ENCODE data around the gene PPWD1. TPM values are rescaled to one million over a fixed set of nuclear protein-coding genes. Genes with fewer than 3 reads are reported as not detected.

Gene PPWD1
- total and polyA plus RNA-seq, 2 of the 13 experiments (the other 11 are each of a cell fraction or from before 2014, with no cell fraction given) = 7.4 to 44.3 TPM

GRCh38 chr5:65562731-65563701 is at the start of gene PPWD1, which contains the start of gene CENPK (continued):
- 0 out of 2 replicates have a peak, but pooled peaks have one; percentile 62 for TF ChIP-seq HOXA5 (CRISPR knock-in tag; IDR thresholded peaks at IDR 0.05)
- peak; percentile 69; the same call in 1 of the 2 replicates for TF ChIP-seq ZBTB20 (CRISPR knock-in tag; IDR thresholded peaks at IDR 0.05; ENCODE audit: borderline replicate concordance, low read depth)
- peak; percentile 71; the same call in 1 of the 2 replicates for TF ChIP-seq ZNF773 (CRISPR knock-in tag; IDR thresholded peaks at IDR 0.05; ENCODE audit: borderline replicate concordance)
- TF ChIP-seq ZBTB7A (CRISPR knock-in tag; IDR thresholded peaks at IDR 0.05) = no peak
- no peak for TF ChIP-seq SCMH1 (CRISPR knock-in tag; IDR thresholded peaks at IDR 0.05; ENCODE audit: borderline replicate concordance)
- 0 out of 2 replicates have a peak, but pooled peaks have one; percentile 57 for TF ChIP-seq ZNF138 (CRISPR knock-in tag; IDR thresholded peaks at IDR 0.05; ENCODE audit: low read depth)
- no peak for TF ChIP-seq ZNF547 (CRISPR knock-in tag; IDR thresholded peaks at IDR 0.05)
- TF ChIP-seq GATAD2A (CRISPR knock-in tag; IDR thresholded peaks at IDR 0.05) = no peak; the same call in 1 of the 2 replicates
- TF ChIP-seq ZNF720 (CRISPR knock-in tag; IDR thresholded peaks at IDR 0.05) = no peak
- 0 out of 2 replicates have a peak, but pooled peaks have one; percentile 31 for TF ChIP-seq ZNF230 (CRISPR knock-in tag; IDR thresholded peaks at IDR 0.05)
- TF ChIP-seq, protein P1, sequence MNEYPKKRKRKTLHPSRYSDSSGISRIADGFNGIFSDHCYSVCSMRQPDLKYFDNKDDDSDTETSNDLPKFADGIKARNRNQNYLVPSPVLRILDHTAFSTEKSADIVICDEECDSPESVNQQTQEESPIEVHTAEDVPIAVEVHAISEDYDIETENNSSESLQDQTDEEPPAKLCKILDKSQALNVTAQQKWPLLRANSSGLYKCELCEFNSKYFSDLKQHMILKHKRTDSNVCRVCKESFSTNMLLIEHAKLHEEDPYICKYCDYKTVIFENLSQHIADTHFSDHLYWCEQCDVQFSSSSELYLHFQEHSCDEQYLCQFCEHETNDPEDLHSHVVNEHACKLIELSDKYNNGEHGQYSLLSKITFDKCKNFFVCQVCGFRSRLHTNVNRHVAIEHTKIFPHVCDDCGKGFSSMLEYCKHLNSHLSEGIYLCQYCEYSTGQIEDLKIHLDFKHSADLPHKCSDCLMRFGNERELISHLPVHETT (CRISPR knock-in tag; conservative IDR thresholded peaks at IDR 0.05) = no peak
- peak; percentile 82; the same call in 1 of the 2 replicates for TF ChIP-seq NFKB2 (CRISPR knock-in tag; IDR thresholded peaks at IDR 0.05; ENCODE audit: borderline replicate concordance)
- TF ChIP-seq SRSF9 (IDR thresholded peaks at IDR 0.05; ENCODE audit: borderline replicate concordance, insufficient read depth, low read depth, low read length, poor library complexity, severe bottlenecking) = no peak
- TF ChIP-seq ZNF33B (CRISPR knock-in tag; IDR thresholded peaks at IDR 0.05) = peak; percentile 81; the same call in 1 of the 2 replicates
- TF ChIP-seq, protein P2, sequence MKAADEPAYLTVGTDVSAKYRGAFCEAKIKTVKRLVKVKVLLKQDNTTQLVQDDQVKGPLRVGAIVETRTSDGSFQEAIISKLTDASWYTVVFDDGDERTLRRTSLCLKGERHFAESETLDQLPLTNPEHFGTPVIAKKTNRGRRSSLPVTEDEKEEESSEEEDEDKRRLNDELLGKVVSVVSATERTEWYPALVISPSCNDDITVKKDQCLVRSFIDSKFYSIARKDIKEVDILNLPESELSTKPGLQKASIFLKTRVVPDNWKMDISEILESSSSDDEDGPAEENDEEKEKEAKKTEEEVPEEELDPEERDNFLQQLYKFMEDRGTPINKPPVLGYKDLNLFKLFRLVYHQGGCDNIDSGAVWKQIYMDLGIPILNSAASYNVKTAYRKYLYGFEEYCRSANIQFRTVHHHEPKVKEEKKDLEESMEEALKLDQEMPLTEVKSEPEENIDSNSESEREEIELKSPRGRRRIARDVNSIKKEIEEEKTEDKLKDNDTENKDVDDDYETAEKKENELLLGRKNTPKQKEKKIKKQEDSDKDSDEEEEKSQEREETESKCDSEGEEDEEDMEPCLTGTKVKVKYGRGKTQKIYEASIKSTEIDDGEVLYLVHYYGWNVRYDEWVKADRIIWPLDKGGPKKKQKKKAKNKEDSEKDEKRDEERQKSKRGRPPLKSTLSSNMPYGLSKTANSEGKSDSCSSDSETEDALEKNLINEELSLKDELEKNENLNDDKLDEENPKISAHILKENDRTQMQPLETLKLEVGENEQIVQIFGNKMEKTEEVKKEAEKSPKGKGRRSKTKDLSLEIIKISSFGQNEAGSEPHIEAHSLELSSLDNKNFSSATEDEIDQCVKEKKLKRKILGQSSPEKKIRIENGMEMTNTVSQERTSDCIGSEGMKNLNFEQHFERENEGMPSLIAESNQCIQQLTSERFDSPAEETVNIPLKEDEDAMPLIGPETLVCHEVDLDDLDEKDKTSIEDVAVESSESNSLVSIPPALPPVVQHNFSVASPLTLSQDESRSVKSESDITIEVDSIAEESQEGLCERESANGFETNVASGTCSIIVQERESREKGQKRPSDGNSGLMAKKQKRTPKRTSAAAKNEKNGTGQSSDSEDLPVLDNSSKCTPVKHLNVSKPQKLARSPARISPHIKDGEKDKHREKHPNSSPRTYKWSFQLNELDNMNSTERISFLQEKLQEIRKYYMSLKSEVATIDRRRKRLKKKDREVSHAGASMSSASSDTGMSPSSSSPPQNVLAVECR (CRISPR knock-in tag; IDR thresholded peaks at IDR 0.05; ENCODE audit: borderline replicate concordance) = peak; percentile 98
- TF ChIP-seq GTF3A (CRISPR knock-in tag; conservative IDR thresholded peaks at IDR 0.05) = no peak
- no peak for TF ChIP-seq ZFP1 (CRISPR knock-in tag; IDR thresholded peaks at IDR 0.05)
- no peak for TF ChIP-seq JDP2 (CRISPR knock-in tag; IDR thresholded peaks at IDR 0.05; ENCODE audit: borderline replicate concordance)
- TF ChIP-seq HMGXB3 (CRISPR knock-in tag; IDR thresholded peaks at IDR 0.05; ENCODE audit: borderline replicate concordance) = peak; percentile 97

All from HepG2 (cell line).